GM19238 (cell line): ENCODE results near the gene TRMT112.
"Not testable (repeated sequence)": the region's sequence is repeated elsewhere in the genome, so short reads cannot be mapped to it uniquely, and the experiment has no call there.

Experiments used
- DNase-seq: peaks from one replicate; pipeline ENCODE4 v3.0.0; 2011; ENCODE audit warnings: low spot score; ENCODE audit not compliant: insufficient read length

The TRMT112 gene

GRCh38 chr11:64331569-64332371, 14.4 kb upstream of the TRMT112 start:
- DNase-seq = peak; percentile 66

- DNase-seq = no peak
These were observed 13.5 kb upstream of the TRMT112 start for GRCh38 chr11:64330888-64331287.

GRCh38 chr11:64327993-64328392, 10.6 kb upstream of the TRMT112 start:
- DNase-seq = no peak

GRCh38 chr11:64327375-64327774, 10.0 kb upstream of the TRMT112 start:
- no peak for DNase-seq

GRCh38 chr11:64324692-64325469, 7.5 kb upstream of the TRMT112 start:
- no peak for DNase-seq

- not testable (repeated sequence) for DNase-seq
These were observed 6.6 kb upstream of the TRMT112 start for GRCh38 chr11:64323984-64324383.

- DNase-seq = no peak
These were observed 6.0 kb upstream of the TRMT112 start for GRCh38 chr11:64323373-64323772.

GRCh38 chr11:64322925-64323260, 5.5 kb upstream of the TRMT112 start:
- no peak for DNase-seq

- no peak for DNase-seq
These were observed 4.2 kb upstream of the TRMT112 start for GRCh38 chr11:64321533-64321932.

GRCh38 chr11:64321026-64321425, 3.7 kb upstream of the TRMT112 start:
- DNase-seq = no peak

- DNase-seq = no peak
These were observed 3.2 kb upstream of the TRMT112 start for GRCh38 chr11:64320556-64320955.

GRCh38 chr11:64318766-64319761, 1.7 kb upstream of the TRMT112 start:
- no peak for DNase-seq

- peak; percentile 96 for DNase-seq
These were observed 804 bp upstream of the TRMT112 start, which contains the start of gene PRDX5 for GRCh38 chr11:64317961-64318765. Gene PRDX5 (plus strand): TSS chr11:64318121. CDS start chr11:64318216, 95 bp downstream.

- no peak for DNase-seq
These were observed 561 bp downstream of the TRMT112 start for GRCh38 chr11:64316672-64317324.

- not testable (repeated sequence) for DNase-seq
These were observed 1.5 kb downstream of the TRMT112 start for GRCh38 chr11:64315667-64316526.

GRCh38 chr11:64314805-64315561, 2.4 kb downstream of the TRMT112 start:
- no peak for DNase-seq

GRCh38 chr11:64314146-64314804, 3.1 kb downstream of the TRMT112 start:
- no peak for DNase-seq
